DLD1 (cell line): Measurements from ENCODE around the gene APP.
"Not testable (repeated sequence)": the region's sequence is repeated elsewhere in the genome, so short reads cannot be mapped to it uniquely, and the experiment has no call there.

Source experiments
- in situ Hi-C: cut with HindIII; loops from 2 replicates; pipeline ENCODE4 v1.10.0; 2017; ENCODE audit warnings: low sequenced_read_pairs

APP gene

GRCh38 chr21:25956993-25957714 is 213.4 kb downstream of the APP start:
- in situ Hi-C loops, result no loop called here

DNA sequence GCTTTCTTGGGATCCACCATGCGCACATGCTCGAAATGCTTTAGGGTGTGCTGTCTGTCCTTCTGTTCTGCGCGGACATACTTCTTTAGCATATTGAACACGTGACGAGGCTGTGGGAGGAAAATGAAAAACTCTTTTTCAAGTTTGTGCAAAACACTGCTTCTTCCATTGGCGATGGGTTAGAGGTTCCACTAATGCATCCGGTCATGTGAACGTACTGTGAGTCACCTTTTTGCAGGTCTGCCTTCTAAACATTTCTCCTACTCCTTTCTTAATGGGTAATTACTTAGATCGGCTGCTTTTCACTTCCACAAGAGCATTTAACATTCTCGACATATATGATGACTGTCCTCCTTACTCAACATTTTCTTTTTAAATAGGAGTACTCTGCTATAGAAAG is 214.9 kb downstream of the APP start:
- in situ Hi-C loops, result no loop called here

- in situ Hi-C loops, result no loop called here
These were observed 216.9 kb downstream of the APP start for GRCh38 chr21:25953659-25954058.

- in situ Hi-C loops, result no loop called here
These were observed 217.4 kb downstream of the APP start for GRCh38 chr21:25953196-25953595.

- in situ Hi-C loops, result no loop called here
These were observed 218.3 kb downstream of the APP start for GRCh38 chr21:25952306-25952705.

DNA sequence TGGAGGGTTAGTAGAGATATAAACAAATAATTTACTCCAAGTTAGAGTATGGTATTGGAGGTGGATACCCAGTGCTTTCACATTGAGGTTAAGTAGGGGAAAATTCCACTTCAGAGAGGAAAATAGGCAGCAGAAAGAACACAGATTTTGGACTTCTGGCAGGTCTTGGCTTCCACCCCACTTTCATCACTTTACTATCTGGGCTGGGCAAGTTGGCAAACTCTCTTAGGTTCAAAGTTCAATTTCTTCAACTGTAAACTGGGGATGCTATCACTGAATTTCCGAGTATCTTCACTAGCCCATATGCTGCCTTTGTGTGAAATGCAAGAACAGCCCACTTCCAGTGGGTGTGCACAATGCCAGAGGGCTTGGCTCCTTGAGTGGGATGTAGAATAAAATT is 220.9 kb downstream of the APP start:
- in situ Hi-C loops, result no loop called here

GRCh38 chr21:25944672-25945213 is 225.8 kb downstream of the APP start:
- in situ Hi-C loops, result no loop called here

DNA sequence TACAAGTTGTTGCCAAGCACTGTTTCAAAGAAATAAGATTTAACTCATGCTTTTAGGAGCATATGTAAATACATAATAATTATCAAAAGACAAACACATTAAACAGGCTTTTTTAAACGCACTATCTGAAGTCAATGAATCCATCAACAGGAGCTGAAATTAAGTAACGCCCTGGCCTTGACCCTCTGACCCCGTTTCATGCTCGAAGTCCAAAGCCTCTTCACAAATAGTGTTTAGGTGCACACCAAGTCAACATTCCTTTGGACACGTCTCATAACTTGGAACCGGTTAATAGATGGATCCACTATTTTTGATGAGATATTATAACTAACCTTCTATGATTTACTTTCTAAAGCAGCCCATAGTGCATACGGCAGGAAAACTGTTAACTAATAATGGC is 226.5 kb downstream of the APP start:
- in situ Hi-C loops, result no loop called here

- in situ Hi-C loops, result no loop called here
These were observed 228.4 kb downstream of the APP start for GRCh38 chr21:25942135-25942534.

GRCh38 chr21:25939396-25939761 is 231.2 kb downstream of the APP start:
- in situ Hi-C loops, result no loop called here

DNA sequence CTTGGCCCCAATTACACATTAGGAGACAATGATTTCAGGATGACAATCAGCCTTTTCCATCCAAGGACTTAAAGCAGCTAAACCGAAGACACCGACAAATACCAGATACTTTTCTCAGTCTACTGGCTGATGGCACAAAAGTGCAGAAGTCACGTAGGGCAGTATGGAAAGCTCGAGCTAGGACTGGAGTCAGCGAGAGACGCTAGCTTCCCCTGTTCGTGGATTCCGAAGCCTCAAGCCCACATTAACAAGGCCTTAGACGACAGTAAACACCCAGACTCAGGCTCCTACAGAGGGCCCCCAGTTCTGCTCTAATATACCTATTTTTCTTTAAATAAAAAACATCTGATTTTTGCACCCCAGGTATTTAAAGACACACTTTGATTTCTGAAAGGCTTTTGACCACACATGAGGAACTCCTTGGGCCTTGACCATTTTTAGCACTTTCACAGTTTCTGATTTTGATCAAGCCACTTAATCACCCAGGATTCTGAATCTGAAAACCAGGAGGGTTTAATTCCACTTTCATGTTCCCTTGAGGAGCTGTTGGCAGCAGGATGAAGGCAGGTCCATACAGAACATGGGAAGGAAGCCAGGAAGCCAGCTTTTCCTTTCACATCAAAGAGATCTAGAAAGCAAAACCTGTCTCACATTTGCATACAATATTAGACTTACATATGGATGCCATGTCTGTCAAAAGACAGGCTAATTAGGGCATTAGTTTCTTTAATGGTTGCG is 231.7 kb downstream of the APP start:
- in situ Hi-C loops, result no loop called here

DNA sequence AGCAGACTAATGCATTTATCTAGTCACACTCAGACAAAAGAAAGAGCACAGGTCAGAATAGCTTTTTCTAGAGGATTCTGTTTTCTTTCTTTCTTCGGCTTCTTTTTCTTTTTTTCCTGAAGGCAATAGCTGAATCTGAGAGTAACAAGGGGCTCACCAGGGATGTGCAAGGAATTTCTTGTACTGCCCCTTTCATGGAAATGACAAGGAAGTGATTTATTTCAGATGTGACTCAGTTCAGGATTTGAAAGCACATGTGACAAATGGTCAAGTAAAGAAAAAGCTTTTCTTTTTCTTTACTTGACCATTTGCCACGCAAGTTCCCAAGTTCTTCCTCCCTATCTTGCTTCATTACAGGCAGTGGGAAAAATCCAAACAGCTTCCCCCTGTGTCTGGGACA is 233.8 kb downstream of the APP start:
- in situ Hi-C loops, result no loop called here

DNA sequence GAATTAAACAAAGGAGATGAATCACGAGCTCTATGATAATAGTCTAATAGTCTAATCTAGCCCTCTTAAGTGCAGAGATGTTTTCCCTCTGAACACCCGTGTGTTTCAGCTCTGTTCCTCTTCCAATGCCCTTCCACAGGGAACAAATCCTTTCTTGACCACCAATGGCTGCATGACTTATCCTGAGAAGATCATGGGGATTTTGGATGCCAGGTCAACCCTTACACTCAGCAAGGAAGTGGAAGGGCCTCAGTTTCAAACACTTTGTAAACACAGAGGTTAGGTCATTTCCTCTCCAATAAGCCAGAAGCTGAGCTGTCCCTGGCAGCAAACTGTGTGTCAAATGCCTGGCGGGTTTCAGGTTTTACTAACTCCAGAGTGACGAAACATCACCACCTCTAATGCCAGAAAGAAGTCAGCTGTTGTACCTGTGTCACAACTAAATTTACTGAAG is 235.8 kb downstream of the APP start:
- in situ Hi-C loops, result no loop called here

DNA sequence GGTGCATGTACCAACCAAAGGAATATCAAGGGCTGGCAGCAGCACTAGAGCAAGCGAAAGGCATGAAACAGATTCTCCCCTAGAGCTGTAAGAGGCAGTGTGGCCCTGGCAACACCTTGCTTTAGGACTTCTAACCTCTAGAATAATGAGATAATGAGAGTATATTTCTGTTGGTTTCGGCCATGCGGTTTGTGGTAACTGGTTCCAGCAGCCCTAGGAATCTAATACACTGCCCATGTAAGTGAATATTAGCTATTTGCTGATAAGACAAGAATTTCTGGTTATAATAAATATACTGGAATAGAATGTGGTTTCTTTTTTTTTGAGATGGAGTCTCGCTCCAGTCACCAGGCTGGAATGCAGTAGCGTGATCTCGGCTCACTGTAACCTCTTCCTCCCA is 236.4 kb downstream of the APP start:
- in situ Hi-C loops, result no loop called here

GRCh38 chr21:25931765-25932164 is 238.8 kb downstream of the APP start:
- in situ Hi-C loops, result no loop called here

GRCh38 chr21:25929856-25930520 is 240.6 kb downstream of the APP start:
- in situ Hi-C loops, result no loop called here

DNA sequence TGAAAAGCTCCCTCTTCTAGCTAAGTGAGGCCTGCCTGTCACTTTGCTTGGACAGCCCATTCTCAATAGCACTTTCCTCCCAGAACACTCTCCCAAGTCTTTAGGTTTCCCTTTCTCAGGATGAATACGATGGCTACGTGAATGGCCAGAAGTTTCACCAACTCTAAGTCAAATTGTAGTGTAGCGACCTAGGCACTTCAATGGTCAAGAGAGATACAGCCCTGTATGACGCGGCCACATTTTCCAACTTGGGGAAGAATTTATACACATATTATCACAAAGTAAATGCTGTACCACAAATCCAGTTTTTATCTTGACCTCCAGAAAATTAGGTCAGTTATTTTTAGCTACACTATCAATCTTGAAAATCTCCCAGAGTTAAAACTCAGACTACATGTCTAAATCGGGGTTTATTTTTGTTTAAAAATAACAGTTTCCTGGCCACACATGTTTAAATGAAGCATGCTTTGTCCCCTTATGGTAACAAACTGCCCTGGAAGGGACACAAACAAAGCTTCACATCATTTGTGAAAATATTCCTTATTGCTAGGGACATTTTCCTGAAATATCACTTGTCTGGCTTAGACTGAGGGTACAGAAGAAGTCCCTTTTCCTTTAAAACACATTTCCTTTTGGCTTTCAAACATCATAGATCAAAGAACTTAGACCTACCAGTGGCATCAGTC is 243.2 kb downstream of the APP start:
- in situ Hi-C loops, result no loop called here

DNA sequence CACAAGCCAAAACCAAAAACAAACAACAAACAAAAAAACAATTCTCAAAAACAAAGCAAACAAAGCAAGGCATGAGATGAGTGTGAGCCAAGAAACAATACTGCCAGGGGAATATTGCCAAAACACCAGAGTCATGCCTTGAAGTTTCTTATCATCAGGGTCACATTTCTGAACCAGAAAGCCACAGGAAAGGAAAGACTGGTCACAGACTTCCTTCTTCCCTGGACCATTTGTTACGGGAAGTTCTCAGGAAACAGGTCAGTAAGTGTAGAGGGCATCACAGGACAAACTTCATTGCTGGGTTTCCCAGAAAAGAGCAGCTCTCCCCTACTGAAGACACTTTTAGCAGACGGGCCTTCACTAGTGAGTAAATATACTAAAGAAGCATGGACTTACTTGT is 244.6 kb downstream of the APP start:
- in situ Hi-C loops, result no loop called here

GRCh38 chr21:25925064-25925800 is 245.3 kb downstream of the APP start:
- in situ Hi-C loops, result no loop called here

GRCh38 chr21:25918152-25918551 is 252.4 kb downstream of the APP start:
- in situ Hi-C loops, result not testable (repeated sequence)
